Measurements from ENCODE around the gene IRAK2. TPM values are rescaled to one million over a fixed set of nuclear protein-coding genes. Genes with fewer than 3 reads are reported as not detected.

Gene IRAK2
- total RNA-seq, 1 experiment from 2014 or later = 25.1 TPM

GRCh38 chr3:10259036-10259435 lies 94.3 kb downstream of the IRAK2 start:
- intact Hi-C loops (cut with micrococcal nuclease; ENCODE audit: unreplicated experiment) = no loop called here
- H3K9me3 ChIP-seq (ENCODE audit: control insufficient read depth, insufficient read depth, low read depth, low read length) = no peaks in the 10 kb centered on the region
- CTCF ChIA-PET = no interaction called here
- ATAC-seq = no peak
- no TSS peak for BruUV-seq (replicated peaks)
- no peak overlapping the region for H3K4me3 ChIP-seq (ENCODE audit: low read depth in 2 of 2, low read length in 2 of 2)
- no peaks in the 10 kb centered on the region for H3K4me1 ChIP-seq (ENCODE audit: control insufficient read depth, insufficient read depth, low read length)
- POLR2A ChIA-PET = no interaction called here
- H3K27me3 ChIP-seq (ENCODE audit: control insufficient read depth, insufficient read depth, low read length) = no peaks in the 10 kb centered on the region
- TF ChIP-seq POLR2AphosphoS5 (IDR thresholded peaks at IDR 0.05; ENCODE audit: low read depth, low read length) = no peak
- TF ChIP-seq TCF7L2 (IDR thresholded peaks at IDR 0.05; ENCODE audit: low read depth, low read length) = no peak
- TF ChIP-seq CTCF (IDR thresholded peaks at IDR 0.05) = no peak
- TF ChIP-seq SIN3A (IDR thresholded peaks at IDR 0.05; ENCODE audit: borderline replicate concordance, insufficient read depth, low read depth, low read length) = no peak
- TF ChIP-seq REST (IDR thresholded peaks at IDR 0.05; ENCODE audit: insufficient read depth in 1 of 2, low read depth in 2 of 2, low read length in 1 of 2) = no peak
- in situ Hi-C loops (cut with HindIII; ENCODE audit: low pct_unique_long_range_greater_than_20kb, low sequenced_read_pairs) = no loop called here
- DNase-seq (ENCODE audit: low read depth, low spot score) = no peak
- no peak overlapping the region for H3K27ac ChIP-seq (ENCODE audit: low read length)
- peaks cover 4% of the 10 kb centered on the region for H3K36me3 ChIP-seq (ENCODE audit: control insufficient read depth, insufficient read depth, low read length)

GRCh38 chr3:10259798-10260197 lies 95.1 kb downstream of the IRAK2 start:
- in situ Hi-C loops (cut with HindIII; ENCODE audit: low pct_unique_long_range_greater_than_20kb, low sequenced_read_pairs) (no loop called here), intact Hi-C loops (cut with micrococcal nuclease; ENCODE audit: unreplicated experiment) (no loop called here)
- DNase-seq (ENCODE audit: low read depth, low spot score) (no peak), ATAC-seq (no peak)
- ChIA-PET POLR2A (no interaction called here), CTCF (interaction anchor here (0.7 kb wide), 1 partner anchor 327 kb away, joined by 3 read pairs; no protein-coding TSS in a partner anchor)
- Histone ChIP-seq H3K27me3 (ENCODE audit: control insufficient read depth, insufficient read depth, low read length) (no peaks in the 10 kb centered on the region), H3K4me1 (ENCODE audit: control insufficient read depth, insufficient read depth, low read length) (no peaks in the 10 kb centered on the region), H3K27ac (ENCODE audit: low read length) (no peak overlapping the region), H3K9me3 (ENCODE audit: control insufficient read depth, insufficient read depth, low read depth, low read length) (no peaks in the 10 kb centered on the region), H3K36me3 (ENCODE audit: control insufficient read depth, insufficient read depth, low read length) (peaks cover 4% of the 10 kb centered on the region; the same call in 1 of the 2 replicates), H3K4me3 (ENCODE audit: low read depth in 2 of 2, low read length in 2 of 2) (no peak overlapping the region)
- TF ChIP-seq CTCF (IDR thresholded peaks at IDR 0.05) = no peak
- no peak for TF ChIP-seq SIN3A (IDR thresholded peaks at IDR 0.05; ENCODE audit: borderline replicate concordance, insufficient read depth, low read depth, low read length)
- BruUV-seq (replicated peaks) = no TSS peak

All from Panc1 (cell line).